Activated naive CD8-positive, alpha-beta T cell treated with anti-CD3 and anti-CD28 coated beads, Interleukin-2, amount 10 ng/mL, durations not matched to agents 7 days and 5 days (primary cell): ENCODE measurements around the gene ADGRA1. TPM values are rescaled to one million over a fixed set of nuclear protein-coding genes. Genes with fewer than 3 reads are reported as not detected.

Experiments
- ATAC-seq: fragments of 150-1000 bp; cut with Tn5 transposase; one replicate; pipeline ENCODE4 v1.10.0; 2021; ENCODE audit warnings: low read depth, moderate library complexity
- POLR2A ChIA-PET: fragments of 350-600 bp; sonication (Branson Sonifier 250); formaldehyde crosslinking; loops from one replicate; lab custom pipeline; 2021; ENCODE audit warnings: antibody characterized with exemption; lab: Charles Lee
- DNase-seq: peaks from one replicate; pipeline ENCODE4 v3.0.0; 2021
- H3K27ac Mint-ChIP-seq: one replicate; pipeline ENCODE4 v1.8.0; 2022; ENCODE audit warnings: mild to moderate bottlenecking, mixed read lengths
- H3K27me3 Mint-ChIP-seq: one replicate; pipeline ENCODE4 v1.8.0; 2022; ENCODE audit warnings: mild to moderate bottlenecking, moderate library complexity, mixed read lengths
- H3K36me3 Mint-ChIP-seq: one replicate; pipeline ENCODE4 v1.8.0; 2021; ENCODE audit warnings: mild to moderate bottlenecking, mixed read lengths
- H3K4me1 Mint-ChIP-seq: one replicate; pipeline ENCODE4 v1.8.0; 2021; ENCODE audit warnings: mixed read lengths
- H3K4me3 Mint-ChIP-seq: one replicate; pipeline ENCODE4 v1.8.0; 2022; ENCODE audit warnings: mild to moderate bottlenecking, moderate library complexity, mixed read lengths
- H3K9me3 Mint-ChIP-seq: one replicate; pipeline ENCODE4 v1.8.0; 2021; ENCODE audit warnings: mixed read lengths
- total RNA-seq, 2 experiments: library from RNA; stranded (reverse); gene quantifications; one replicate each; pipeline ENCODE4 v1.2.3, GENCODE V29; 2021

ADGRA1 gene
- total RNA-seq, 2 experiments from 2014 or later: not detected

DNA sequence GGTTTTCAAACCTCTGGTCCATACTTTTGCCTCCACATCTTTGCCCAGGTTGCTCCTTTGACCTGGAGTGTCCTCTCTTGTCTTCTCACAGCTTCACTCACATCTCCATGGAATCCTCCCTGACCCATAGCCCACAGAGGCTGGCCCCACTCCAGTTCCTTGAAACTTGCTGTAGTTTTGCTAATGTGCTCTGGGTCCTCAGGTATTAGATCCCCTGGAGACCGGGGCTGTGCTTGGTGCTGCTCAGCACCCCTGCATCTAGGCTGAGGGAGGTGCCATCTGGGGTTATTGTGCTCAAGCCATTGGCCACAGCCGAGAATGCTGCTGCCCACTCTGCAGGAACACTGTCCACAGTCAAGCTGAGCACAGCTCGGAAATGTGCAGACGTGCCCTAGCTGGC is 88.8 kb downstream of the ADGRA1 start:
- Mint-ChIP-seq H3K27me3 (peaks cover 4% of the 10 kb centered on the region), H3K9me3 (peaks cover 26% of the 10 kb centered on the region), H3K4me1 (peaks cover 2% of the 10 kb centered on the region), H3K36me3 (no peaks in the 10 kb centered on the region), H3K4me3 (no peak overlapping the region), H3K27ac (no peak overlapping the region)
- DNase-seq (no peak), ATAC-seq (no peak)
- POLR2A ChIA-PET: no interaction called here

GRCh38 chr10:133177380-133178157 is 89.8 kb downstream of the ADGRA1 start:
- no peak for DNase-seq
- Mint-ChIP-seq H3K4me3 (no peak overlapping the region), H3K27ac (no peak overlapping the region), H3K36me3 (no peaks in the 10 kb centered on the region), H3K27me3 (peaks cover 2% of the 10 kb centered on the region), H3K4me1 (peaks cover 2% of the 10 kb centered on the region), H3K9me3 (peaks cover 26% of the 10 kb centered on the region)
- no peak for ATAC-seq
- POLR2A ChIA-PET: no interaction called here

DNA sequence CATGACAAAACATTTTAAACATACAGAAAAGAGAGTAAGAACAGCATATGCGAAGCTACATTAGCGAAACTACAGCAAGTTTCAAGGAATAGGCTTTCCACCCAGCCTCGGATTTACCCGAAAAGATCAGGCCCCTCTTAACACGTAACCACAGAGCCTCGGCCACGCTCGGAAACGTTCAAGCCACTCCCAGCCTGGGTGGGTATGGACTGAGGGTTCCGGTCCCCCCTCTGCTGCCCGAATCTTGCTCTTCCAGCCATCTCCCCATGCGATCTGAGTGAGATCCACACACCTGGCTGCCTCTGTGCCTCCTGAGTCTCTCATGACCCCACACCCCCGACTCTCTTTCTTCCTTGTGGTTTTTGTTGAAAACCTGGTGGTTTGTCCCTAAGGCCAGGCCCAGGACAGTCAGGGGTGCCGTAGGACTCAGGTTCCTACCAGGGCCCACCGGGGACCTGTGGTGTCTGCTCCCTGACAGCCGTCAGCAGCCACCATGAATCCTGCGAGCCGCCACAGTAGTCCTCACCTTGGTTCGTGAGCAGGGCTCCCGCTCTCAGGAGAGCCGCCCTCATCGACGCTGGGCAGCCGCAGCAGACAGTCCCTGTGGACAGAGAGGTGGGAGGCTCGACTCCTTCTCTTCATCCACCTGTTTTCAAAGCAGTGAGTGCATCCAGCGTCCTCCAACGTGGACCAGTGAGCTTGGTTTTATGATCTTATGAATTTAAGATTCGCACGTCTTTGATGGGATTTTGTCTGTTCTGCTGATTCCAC is 90.8 kb downstream of the ADGRA1 start:
- DNase-seq (no peak), ATAC-seq (no peak)
- H3K4me1 Mint-ChIP-seq: peaks cover 2% of the 10 kb centered on the region
- peaks cover 26% of the 10 kb centered on the region for H3K9me3 Mint-ChIP-seq
- H3K36me3 Mint-ChIP-seq: no peaks in the 10 kb centered on the region
- H3K27me3 Mint-ChIP-seq: peaks cover 2% of the 10 kb centered on the region
- H3K27ac Mint-ChIP-seq: no peak overlapping the region
- no peak overlapping the region for H3K4me3 Mint-ChIP-seq
- POLR2A ChIA-PET: no interaction called here

DNA sequence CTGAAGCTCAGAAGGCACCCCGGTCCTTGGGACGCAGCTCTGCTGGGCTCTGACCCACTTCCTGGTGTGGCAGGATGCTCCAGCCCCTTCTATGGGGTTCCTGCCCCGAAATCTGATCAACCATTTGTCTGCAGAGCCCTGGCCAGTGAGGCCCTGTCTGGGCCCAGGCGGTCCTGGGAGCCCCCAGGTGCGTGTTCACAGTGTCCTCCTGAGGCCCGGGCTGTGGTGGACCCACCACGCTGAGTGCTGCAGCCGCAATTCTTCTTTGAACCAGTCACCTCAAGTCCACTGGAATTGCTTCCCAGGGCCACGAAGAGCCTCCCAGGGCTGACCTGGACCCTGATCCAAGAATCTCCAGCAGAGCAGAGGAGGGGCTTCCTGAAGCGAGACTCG is 91.4 kb downstream of the ADGRA1 start:
- Mint-ChIP-seq H3K27ac (no peak overlapping the region), H3K9me3 (peaks cover 27% of the 10 kb centered on the region), H3K4me1 (peaks cover 2% of the 10 kb centered on the region), H3K36me3 (no peaks in the 10 kb centered on the region), H3K4me3 (no peak overlapping the region), H3K27me3 (peaks cover 2% of the 10 kb centered on the region)
- POLR2A ChIA-PET: no interaction called here
- DNase-seq: no peak
- ATAC-seq: no peak

GRCh38 chr10:133179651-133180050 is 91.9 kb downstream of the ADGRA1 start:
- H3K4me3 Mint-ChIP-seq: no peak overlapping the region
- no peak overlapping the region for H3K27ac Mint-ChIP-seq
- H3K4me1 Mint-ChIP-seq: peaks cover under 1% of the 10 kb centered on the region
- no peaks in the 10 kb centered on the region for H3K36me3 Mint-ChIP-seq
- ATAC-seq (no peak), DNase-seq (no peak)
- H3K27me3 Mint-ChIP-seq: peaks cover 2% of the 10 kb centered on the region
- POLR2A ChIA-PET: no interaction called here
- H3K9me3 Mint-ChIP-seq: peaks cover 29% of the 10 kb centered on the region

GRCh38 chr10:133180192-133180964 is 92.7 kb downstream of the ADGRA1 start:
- ATAC-seq: no peak
- Mint-ChIP-seq H3K27me3 (peaks cover 2% of the 10 kb centered on the region), H3K27ac (no peak overlapping the region), H3K36me3 (no peaks in the 10 kb centered on the region), H3K4me1 (no peaks in the 10 kb centered on the region), H3K4me3 (no peak overlapping the region), H3K9me3 (peaks cover 24% of the 10 kb centered on the region)
- no peak for DNase-seq
- POLR2A ChIA-PET: no interaction called here

- DNase-seq: no peak
- POLR2A ChIA-PET: no interaction called here
- Mint-ChIP-seq H3K9me3 (peaks cover 18% of the 10 kb centered on the region), H3K4me3 (no peak overlapping the region), H3K27ac (no peak overlapping the region), H3K36me3 (no peaks in the 10 kb centered on the region), H3K27me3 (peaks cover 2% of the 10 kb centered on the region), H3K4me1 (no peaks in the 10 kb centered on the region)
- no peak for ATAC-seq
These were observed 93.4 kb downstream of the ADGRA1 start for GRCh38 chr10:133180965-133181639.

Other genes starting within 250 kb of the ADGRA1 start
- not detected for gene CFAP46, start 145.4 kb upstream of the ADGRA1 start, total RNA-seq
- under 1 TPM; 0.36 to 0.40 TPM for gene KNDC1, start 72.3 kb downstream of the ADGRA1 start, total RNA-seq
- not detected for gene UTF1, start 142.3 kb downstream of the ADGRA1 start, total RNA-seq
- gene VENTX, start 149.9 kb downstream of the ADGRA1 start, total RNA-seq: under 1 TPM in 1 of 2 experiments, not detected in 1; 0.11 TPM
- gene ADAM8, start 188.9 kb downstream of the ADGRA1 start, total RNA-seq: 10 to 100 TPM; 90.8 to 91.0 TPM
- gene TUBGCP2, start 220.9 kb downstream of the ADGRA1 start, total RNA-seq: 10 to 100 TPM; 56.4 to 69.3 TPM
- gene ZNF511, start 221.0 kb downstream of the ADGRA1 start, total RNA-seq: 10 to 100 TPM; 44.5 to 47.4 TPM
- 1 to 10 TPM; 3.1 to 3.6 TPM for gene CALY, start 249.0 kb downstream of the ADGRA1 start, total RNA-seq